SK-N-SH treated with all-trans-retinoic acid at 6 μM for 48 hours (cell line): ENCODE results near the gene TEX101.

Experiments used
- ATAC-seq: fragments of 200-7000 bp; cut with Tn5 transposase; 3 replicates; pipeline ENCODE4 v1.9.1; 2020; ENCODE audit warnings: mild to moderate bottlenecking, moderate library complexity
- ARNTL ChIP-seq: fragments of 450-650 bp; formaldehyde crosslinking; IDR thresholded peaks from 2 replicates; pipeline ENCODE4 v1.5.0; 2020; ENCODE audit warnings: low read depth, mild to moderate bottlenecking, moderate library complexity, borderline replicate concordance
- BACH2 ChIP-seq: fragments of 250-450 bp; sonication (Bioruptor Pico); IDR thresholded peaks from 2 replicates; pipeline ENCODE4 v1.9.0; 2021; ENCODE audit warnings: mild to moderate bottlenecking, borderline replicate concordance
- CREB5 ChIP-seq: fragments of 250-450 bp; sonication (Bioruptor Pico); IDR thresholded peaks from 2 replicates; pipeline ENCODE4 v1.5.1; 2020; ENCODE audit warnings: low read depth, mild to moderate bottlenecking, moderate library complexity
- CSDC2 ChIP-seq: fragments of 250-450 bp; sonication (Bioruptor Pico); IDR thresholded peaks from 2 replicates; pipeline ENCODE4 v1.5.0; 2020; ENCODE audit warnings: mild to moderate bottlenecking, moderate library complexity
- ESRRG ChIP-seq: fragments of 250-450 bp; sonication (Bioruptor Pico); IDR thresholded peaks from 2 replicates; pipeline ENCODE4 v1.6.1; 2021; ENCODE audit warnings: mild to moderate bottlenecking
- GLIS3 ChIP-seq: fragments of 250-450 bp; sonication (Bioruptor Pico); IDR thresholded peaks from 2 replicates; pipeline ENCODE4 v1.5.0; 2020; ENCODE audit warnings: mild to moderate bottlenecking, moderate library complexity
- ISL1 ChIP-seq: fragments of 250-450 bp; sonication (Bioruptor Pico); IDR thresholded peaks from 2 replicates; pipeline ENCODE4 v2.1.2; 2022; ENCODE audit warnings: mild to moderate bottlenecking, moderate library complexity
- OSR1 ChIP-seq: fragments of 250-450 bp; sonication (Bioruptor Pico); IDR thresholded peaks from 2 replicates; pipeline ENCODE4 v1.8.0; 2022; ENCODE audit warnings: moderate library complexity, mild to moderate bottlenecking, inconsistent platforms
- PATZ1 ChIP-seq: fragments of 250-450 bp; sonication (Bioruptor Pico); IDR thresholded peaks from 2 replicates; pipeline ENCODE4 v1.8.0; 2020; ENCODE audit warnings: mild to moderate bottlenecking, moderate library complexity, borderline replicate concordance
- POU6F1 ChIP-seq: fragments of 250-450 bp; sonication (Bioruptor Pico); IDR thresholded peaks from 2 replicates; pipeline ENCODE4 v1.8.0; 2021; ENCODE audit warnings: low read depth, mild to moderate bottlenecking, moderate library complexity, borderline replicate concordance
- PPARA ChIP-seq: fragments of 250-450 bp; sonication (Bioruptor Pico); IDR thresholded peaks from 2 replicates; pipeline ENCODE4 v1.5.0; 2020; ENCODE audit warnings: mild to moderate bottlenecking, borderline replicate concordance
- RARB ChIP-seq: fragments of 250-450 bp; sonication (Bioruptor Pico); IDR thresholded peaks from 2 replicates; pipeline ENCODE4 v1.8.0; 2021; ENCODE audit warnings: mild to moderate bottlenecking, moderate library complexity
- SNAI2 ChIP-seq: fragments of 250-450 bp; sonication (Bioruptor Pico); IDR thresholded peaks from 2 replicates; pipeline ENCODE4 v1.5.0; 2020; ENCODE audit warnings: mild to moderate bottlenecking, moderate library complexity
- TCF4 ChIP-seq: fragments of 250-450 bp; sonication (Bioruptor Pico); IDR thresholded peaks from 2 replicates; pipeline ENCODE4 v1.8.0; 2021; ENCODE audit warnings: mild to moderate bottlenecking, moderate library complexity, borderline replicate concordance
- TOX ChIP-seq: fragments of 250-450 bp; sonication (Bioruptor Pico); IDR thresholded peaks from 2 replicates; pipeline ENCODE4 v1.8.0; 2021; ENCODE audit warnings: mild to moderate bottlenecking, moderate library complexity, borderline replicate concordance
- ZFP3 ChIP-seq: fragments of 250-450 bp; sonication (Bioruptor Pico); IDR thresholded peaks from 2 replicates; pipeline ENCODE4 v1.5.0; 2020; ENCODE audit warnings: mild to moderate bottlenecking, moderate library complexity
- ZFP30 ChIP-seq: fragments of 450-650 bp; formaldehyde crosslinking; IDR thresholded peaks from 2 replicates; pipeline ENCODE4 v1.5.0; 2022; ENCODE audit warnings: mild to moderate bottlenecking, moderate library complexity
- ZNF565 ChIP-seq: fragments of 450-650 bp; formaldehyde crosslinking; conservative IDR thresholded peaks from 2 replicates; pipeline ENCODE4 v1.5.0; 2020; ENCODE audit warnings: low read depth, mild to moderate bottlenecking, moderate library complexity
- ZNF70 ChIP-seq: fragments of 450-650 bp; formaldehyde crosslinking; IDR thresholded peaks from 2 replicates; pipeline ENCODE4 v1.5.0; 2020; ENCODE audit warnings: mild to moderate bottlenecking, moderate library complexity
- ZNF8 ChIP-seq: fragments of 450-650 bp; formaldehyde crosslinking; IDR thresholded peaks from 2 replicates; pipeline ENCODE4 v1.5.0; 2020; ENCODE audit warnings: mild to moderate bottlenecking, moderate library complexity

The TEX101 gene

GRCh38 chr19:43452582-43452981, 37.9 kb downstream of the TEX101 start:
- no peak for ATAC-seq
- no peak for TF ChIP-seq BACH2 (CRISPR knock-in tag)
- no peak for TF ChIP-seq ZNF8 (CRISPR knock-in tag)
- no peak for TF ChIP-seq ZFP30 (CRISPR knock-in tag)
- TF ChIP-seq CREB5 (CRISPR knock-in tag), result no peak
- TF ChIP-seq ESRRG (CRISPR knock-in tag), result no peak
- no peak for TF ChIP-seq POU6F1 (CRISPR knock-in tag)
- TF ChIP-seq ZNF565 (CRISPR knock-in tag), result no peak
- TF ChIP-seq CSDC2 (CRISPR knock-in tag), result no peak
- TF ChIP-seq TCF4 (CRISPR knock-in tag), result no peak

- TF ChIP-seq PATZ1 (no peak), ZFP30 (CRISPR knock-in tag) (no peak), SNAI2 (CRISPR knock-in tag) (no peak), ISL1 (CRISPR knock-in tag) (no peak), ZFP3 (CRISPR knock-in tag) (no peak), GLIS3 (CRISPR knock-in tag) (no peak), ESRRG (CRISPR knock-in tag) (no peak), ZNF565 (CRISPR knock-in tag) (no peak), PPARA (CRISPR knock-in tag) (no peak), RARB (CRISPR knock-in tag) (no peak), OSR1 (CRISPR knock-in tag) (no peak), CREB5 (CRISPR knock-in tag) (no peak), CSDC2 (CRISPR knock-in tag) (no peak), ARNTL (CRISPR knock-in tag) (no peak), ZNF8 (CRISPR knock-in tag) (no peak), ZNF70 (no peak), TCF4 (CRISPR knock-in tag) (no peak), TOX (CRISPR knock-in tag) (no peak)
- no peak for ATAC-seq
These were observed 39.3 kb downstream of the TEX101 start for GRCh38 chr19:43454031-43454430.

- ATAC-seq, result no peak
- no peak for TF ChIP-seq ESRRG (CRISPR knock-in tag)
- no peak for TF ChIP-seq PPARA (CRISPR knock-in tag)
- no peak for TF ChIP-seq ZNF70
- TF ChIP-seq TOX (CRISPR knock-in tag), result no peak
- TF ChIP-seq POU6F1 (CRISPR knock-in tag), result no peak
- no peak for TF ChIP-seq CSDC2 (CRISPR knock-in tag)
These were observed 40.8 kb downstream of the TEX101 start for GRCh38 chr19:43455321-43456113.
